ENCODE data around the gene WDR44.

Gene WDR44

GRCh38 chrX:118423558-118423957, 77.7 kb downstream of the WDR44 start:
- DNase-seq (ENCODE audit: extremely low spot score) = peak; percentile 10
- TF ChIP-seq CTCF (IDR thresholded peaks at IDR 0.05; ENCODE audit: control extremely low read depth, extremely low read depth, low read depth, missing control alignments) = no peak
- POLR2A ChIA-PET = no interaction called here
- CTCF ChIA-PET = no interaction called here

GRCh38 chrX:118432799-118433198, 86.9 kb downstream of the WDR44 start:
- no peak for DNase-seq (ENCODE audit: extremely low spot score)
- ChIA-PET POLR2A (no interaction called here), CTCF (no interaction called here)
- TF ChIP-seq CTCF (IDR thresholded peaks at IDR 0.05; ENCODE audit: control extremely low read depth, extremely low read depth, low read depth, missing control alignments) = no peak

- no peak for DNase-seq (ENCODE audit: extremely low spot score)
- CTCF ChIA-PET = no interaction called here
- POLR2A ChIA-PET = no interaction called here
- no peak for TF ChIP-seq CTCF (IDR thresholded peaks at IDR 0.05; ENCODE audit: control extremely low read depth, extremely low read depth, low read depth, missing control alignments)
Measured at GRCh38 chrX:118437283-118437682, 91.4 kb downstream of the WDR44 start.

GRCh38 chrX:118448273-118448783, 102.4 kb downstream of the WDR44 start:
- no peak for TF ChIP-seq CTCF (IDR thresholded peaks at IDR 0.05; ENCODE audit: control extremely low read depth, extremely low read depth, low read depth, missing control alignments)
- ChIA-PET CTCF (interaction anchor here (1.4 kb wide), 1 partner anchor 9 kb away, joined by 4 read pairs; no protein-coding TSS in a partner anchor), POLR2A (no interaction called here)
- no peak for DNase-seq (ENCODE audit: extremely low spot score)

GRCh38 chrX:118455013-118455412, 109.1 kb downstream of the WDR44 start:
- POLR2A ChIA-PET = no interaction called here
- no peak for TF ChIP-seq CTCF (IDR thresholded peaks at IDR 0.05; ENCODE audit: control extremely low read depth, extremely low read depth, low read depth, missing control alignments)
- no peak for DNase-seq (ENCODE audit: extremely low spot score)
- CTCF ChIA-PET = no interaction called here

- ChIA-PET CTCF (interaction anchor here (0.6 to 5.1 kb wide), 16 partner anchors 9 to 353 kb away, joined by 3 to 64 read pairs (median 3); no protein-coding TSS in a partner anchor), POLR2A (no interaction called here)
- peak; percentile 29 for DNase-seq (ENCODE audit: extremely low spot score)
- TF ChIP-seq CTCF (IDR thresholded peaks at IDR 0.05; ENCODE audit: control extremely low read depth, extremely low read depth, low read depth, missing control alignments) = peak; percentile 30
Measured at GRCh38 chrX:118459494-118459893, 113.6 kb downstream of the WDR44 start.

Data from GM10248 (cell line).